ENCODE results near the gene PHOX2B.

- TF ChIP-seq ZNF274 (IDR thresholded peaks at IDR 0.05; ENCODE audit: borderline replicate concordance, extremely low read depth, low read length) (no peak), GABPA (IDR thresholded peaks at IDR 0.05; ENCODE audit: borderline replicate concordance, insufficient read depth, low read length) (no peak), CTCF (IDR thresholded peaks at IDR 0.05; ENCODE audit: control extremely low read depth in 1 of 3, insufficient read depth in 1 of 3, low read depth in 1 of 3, low read length in 3 of 3) (no peak), RFX5 (IDR thresholded peaks at IDR 0.05; ENCODE audit: borderline replicate concordance, low read depth, low read length) (no peak), MAX (IDR thresholded peaks at IDR 0.05) (no peak), SP2 (IDR thresholded peaks at IDR 0.05; ENCODE audit: low read length) (no peak), TBP (IDR thresholded peaks at IDR 0.05; ENCODE audit: low read depth, low read length) (no peak), SIRT6 (IDR thresholded peaks at IDR 0.05; ENCODE audit: low read length) (no peak), POU5F1 (IDR thresholded peaks at IDR 0.05; ENCODE audit: low read depth, low read length) (no peak), YY1 (IDR thresholded peaks at IDR 0.05; ENCODE audit: low read depth, low read length) (no peak), POLR2AphosphoS5 (IDR thresholded peaks at IDR 0.05; ENCODE audit: low read depth, low read length) (no peak), RAD21 (IDR thresholded peaks at IDR 0.05 in 1 of 2, conservative IDR thresholded peaks at IDR 0.05 in 1 of 2; ENCODE audit: low read depth in 2 of 2, low read length in 2 of 2) (no peak), POLR2A (IDR thresholded peaks at IDR 0.05; ENCODE audit: control extremely low read depth in 1 of 2, low read depth in 2 of 2, low read length in 2 of 2) (no peak)
Measured at GRCh38 chr4:41715155-41715554, 33.4 kb downstream of the PHOX2B start.
